Measurements from ENCODE around the gene CLDN14. TPM values are rescaled to one million over a fixed set of nuclear protein-coding genes. Genes with fewer than 3 reads are reported as not detected.

Gene CLDN14
- total RNA-seq, 1 experiment from 2014 or later: not detected

- H3K36me3 ChIP-seq (ENCODE audit: control insufficient read depth, insufficient read depth, low read length): no peaks in the 10 kb centered on the region
- no peaks in the 10 kb centered on the region for H3K9me3 ChIP-seq (ENCODE audit: control insufficient read depth, insufficient read depth, low read depth, low read length)
- in situ Hi-C loops (cut with HindIII; ENCODE audit: low pct_unique_long_range_greater_than_20kb, low sequenced_read_pairs): no loop called here
- CTCF ChIA-PET: no interaction called here
- POLR2A ChIA-PET: no interaction called here
- H3K4me1 ChIP-seq (ENCODE audit: control insufficient read depth, insufficient read depth, low read length): no peaks in the 10 kb centered on the region
- H3K27ac ChIP-seq (ENCODE audit: low read length): no peak overlapping the region
- DNase-seq (ENCODE audit: low read depth, low spot score) (no peak), ATAC-seq (no peak)
- no peak for TF ChIP-seq REST (IDR thresholded peaks at IDR 0.05; ENCODE audit: insufficient read depth in 1 of 2, low read depth in 2 of 2, low read length in 1 of 2)
- no peak for TF ChIP-seq TCF7L2 (IDR thresholded peaks at IDR 0.05; ENCODE audit: low read depth, low read length)
- no peak for TF ChIP-seq POLR2AphosphoS5 (IDR thresholded peaks at IDR 0.05; ENCODE audit: low read depth, low read length)
- TF ChIP-seq CTCF (IDR thresholded peaks at IDR 0.05): no peak
- TF ChIP-seq SIN3A (IDR thresholded peaks at IDR 0.05; ENCODE audit: borderline replicate concordance, insufficient read depth, low read depth, low read length): no peak
- H3K4me3 ChIP-seq (ENCODE audit: low read depth in 2 of 2, low read length in 2 of 2): no peak overlapping the region
- BruUV-seq (replicated peaks): no TSS peak
- no peaks in the 10 kb centered on the region for H3K27me3 ChIP-seq (ENCODE audit: control insufficient read depth, insufficient read depth, low read length)
- intact Hi-C loops (cut with micrococcal nuclease; ENCODE audit: unreplicated experiment): no loop called here
These were observed 6.3 kb upstream of the CLDN14 start for GRCh38 chr21:36486246-36486645.

- no peak for ATAC-seq
- no peaks in the 10 kb centered on the region for H3K9me3 ChIP-seq (ENCODE audit: control insufficient read depth, insufficient read depth, low read depth, low read length)
- POLR2A ChIA-PET: no interaction called here
- intact Hi-C loops (cut with micrococcal nuclease; ENCODE audit: unreplicated experiment) (no loop called here), in situ Hi-C loops (cut with HindIII; ENCODE audit: low pct_unique_long_range_greater_than_20kb, low sequenced_read_pairs) (no loop called here)
- CTCF ChIA-PET: no interaction called here
- no TSS peak for BruUV-seq (replicated peaks)
- no peaks in the 10 kb centered on the region for H3K4me1 ChIP-seq (ENCODE audit: control insufficient read depth, insufficient read depth, low read length)
- no peaks in the 10 kb centered on the region for H3K36me3 ChIP-seq (ENCODE audit: control insufficient read depth, insufficient read depth, low read length)
- TF ChIP-seq SIN3A (IDR thresholded peaks at IDR 0.05; ENCODE audit: borderline replicate concordance, insufficient read depth, low read depth, low read length) (no peak), REST (IDR thresholded peaks at IDR 0.05; ENCODE audit: insufficient read depth in 1 of 2, low read depth in 2 of 2, low read length in 1 of 2) (no peak), POLR2AphosphoS5 (IDR thresholded peaks at IDR 0.05; ENCODE audit: low read depth, low read length) (no peak), TCF7L2 (IDR thresholded peaks at IDR 0.05; ENCODE audit: low read depth, low read length) (no peak), CTCF (IDR thresholded peaks at IDR 0.05) (no peak)
- H3K4me3 ChIP-seq (ENCODE audit: low read depth in 2 of 2, low read length in 2 of 2): no peak overlapping the region
- no peak overlapping the region for H3K27ac ChIP-seq (ENCODE audit: low read length)
- DNase-seq (ENCODE audit: low read depth, low spot score): no peak
- no peaks in the 10 kb centered on the region for H3K27me3 ChIP-seq (ENCODE audit: control insufficient read depth, insufficient read depth, low read length)
These were observed 5.6 kb upstream of the CLDN14 start for GRCh38 chr21:36485476-36485875.
